Hepatocyte (in vitro differentiated cells): ENCODE measurements around the gene MBLAC1.

Experiments used
- CTCF ChIP-seq: fragments of 200-600 bp; sonication (generic); IDR thresholded peaks from 2 replicates; pipeline ENCODE4 v1.5.1; 2016; ENCODE audit warnings: antibody characterized with exemption, mild to moderate bottlenecking; ENCODE audit not compliant: poor library complexity
- EZH2 ChIP-seq: fragments of 200-600 bp; sonication (generic); IDR thresholded peaks from 2 replicates; pipeline ENCODE4 v1.6.1; 2016; ENCODE audit warnings: antibody characterized with exemption, mild to moderate bottlenecking, borderline replicate concordance
- EZH2phosphoT487 ChIP-seq: fragments of 200-600 bp; sonication (generic); IDR thresholded peaks from one replicate; pipeline ENCODE4 v1.6.1; 2018; ENCODE audit warnings: antibody characterized with exemption, mild to moderate bottlenecking, low read depth, moderate library complexity; ENCODE audit not compliant: unreplicated experiment, severe bottlenecking

DNA sequence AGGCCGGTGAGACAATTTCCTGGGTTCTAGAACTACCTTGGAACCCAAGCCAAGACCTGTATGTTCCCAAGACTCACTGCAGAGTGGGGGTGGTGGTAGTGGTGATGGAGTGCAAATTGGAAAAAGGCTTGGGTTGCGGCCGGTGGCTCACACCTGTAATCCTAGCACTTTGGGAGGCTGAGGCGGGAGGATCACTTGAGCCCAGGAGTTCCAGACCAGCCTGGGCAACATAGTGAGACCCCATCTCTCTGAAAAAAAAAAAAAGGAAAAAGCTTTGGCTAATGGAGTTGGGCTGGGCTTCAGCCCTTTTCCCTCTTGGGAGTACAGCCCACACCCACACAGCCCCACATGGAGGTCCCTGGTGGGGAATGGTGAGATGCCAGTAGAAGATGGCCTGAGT is 21.2 kb upstream of the MBLAC1 start:
- TF ChIP-seq CTCF = no peak
- TF ChIP-seq EZH2 = no peak
- no peak for TF ChIP-seq EZH2phosphoT487
